ENCODE results near the gene ZNF169.
"Not testable (repeated sequence)": the region's sequence is repeated elsewhere in the genome, so short reads cannot be mapped to it uniquely, and the experiment has no call there.

The ZNF169 gene

DNA sequence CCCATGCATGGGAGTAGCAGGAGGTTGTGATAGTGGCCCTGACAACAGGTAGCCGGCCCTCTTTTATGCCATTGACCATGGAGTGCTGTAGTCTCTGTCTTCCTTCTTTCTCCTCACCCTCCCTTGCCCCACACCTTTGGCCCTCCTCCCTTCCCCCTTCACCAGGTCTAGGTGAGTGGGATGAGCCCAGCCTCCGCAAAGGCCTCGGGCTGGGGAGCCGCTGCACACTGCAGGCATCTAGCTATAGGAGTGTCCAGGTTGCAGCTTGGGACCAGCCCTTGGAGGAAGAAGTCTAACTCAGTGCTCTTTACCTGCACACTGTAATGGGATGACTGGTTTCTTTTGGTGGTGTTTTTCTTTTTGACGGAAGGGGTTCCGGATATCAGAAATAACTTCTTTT lies 81.7 kb downstream of the ZNF169 start:
- in situ Hi-C loops (cut with MboI; ENCODE audit: low sequenced_read_pairs) = not testable (repeated sequence)

DNA sequence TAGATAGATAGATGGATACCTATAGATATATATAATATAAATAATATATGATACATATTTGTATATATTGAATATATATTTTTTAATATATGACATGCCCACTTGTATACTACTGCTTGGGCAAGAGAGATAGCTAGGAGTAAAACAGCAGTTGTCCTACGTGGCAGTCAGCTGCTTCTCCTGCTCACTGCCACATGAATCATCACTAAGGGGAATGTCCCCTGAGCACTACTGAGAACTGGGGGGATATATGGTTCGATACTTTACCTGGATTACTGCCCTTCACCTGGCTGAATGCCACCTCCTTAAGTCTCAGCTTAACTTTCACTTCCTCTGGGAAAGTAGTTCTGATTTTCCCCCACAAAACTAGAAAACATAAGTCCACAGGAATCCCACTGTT lies 82.6 kb downstream of the ZNF169 start:
- in situ Hi-C loops (cut with MboI; ENCODE audit: low sequenced_read_pairs) = not testable (repeated sequence)

DNA sequence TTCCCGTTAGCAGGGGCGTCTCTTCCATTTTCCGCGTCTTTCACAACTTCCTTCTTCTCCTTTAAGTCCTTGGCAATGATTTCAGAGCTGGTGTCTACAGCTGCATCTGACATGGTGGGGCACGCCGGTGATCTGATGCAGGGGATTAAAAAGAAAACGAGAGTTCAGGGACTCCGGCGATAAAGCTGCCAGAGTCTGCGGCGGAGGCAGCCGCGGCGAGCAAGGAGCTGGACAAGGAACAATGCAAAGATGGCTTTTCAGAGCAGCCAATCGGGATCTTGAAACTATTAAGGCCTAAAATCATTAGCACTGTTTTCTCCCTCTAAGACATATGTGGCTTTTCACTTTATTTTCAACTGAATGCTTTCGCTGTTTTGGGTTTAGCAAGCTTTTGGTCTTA lies 88.4 kb downstream of the ZNF169 start:
- in situ Hi-C loops (cut with MboI; ENCODE audit: low sequenced_read_pairs) = not testable (repeated sequence)

DNA sequence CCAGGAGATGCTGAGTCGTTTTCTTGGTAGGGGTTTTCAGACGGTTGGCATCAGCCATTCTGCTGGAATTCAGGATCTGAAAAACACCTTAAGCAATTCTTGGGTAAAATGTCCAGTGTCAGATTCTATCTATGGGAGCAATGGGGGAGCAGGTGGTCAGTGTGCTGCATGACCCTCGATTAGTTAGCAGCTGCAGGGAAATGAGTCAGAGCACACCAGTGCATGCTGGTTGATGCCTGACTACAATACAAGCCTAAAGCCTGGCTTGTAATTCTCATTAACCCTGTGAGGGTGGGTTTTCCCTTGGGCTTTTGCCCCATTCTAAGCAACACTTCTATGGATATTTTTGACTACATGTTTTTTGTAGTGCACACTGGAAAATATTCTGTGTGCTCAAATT lies 89.7 kb downstream of the ZNF169 start:
- in situ Hi-C loops (cut with MboI; ENCODE audit: low sequenced_read_pairs) = not testable (repeated sequence)

Data from HL-60/S4 treated with phorbol 12-myristate 13-acetate at 8.2 ng/mL for 4 days and 3 days (cell line).